Measurements from ENCODE around the gene SDF4. TPM values are rescaled to one million over a fixed set of nuclear protein-coding genes. Genes with fewer than 3 reads are reported as not detected.

SDF4 gene
- total RNA-seq, 4 donors from 2014 or later: 29.7 to 105 (median 50.3) TPM

DNA sequence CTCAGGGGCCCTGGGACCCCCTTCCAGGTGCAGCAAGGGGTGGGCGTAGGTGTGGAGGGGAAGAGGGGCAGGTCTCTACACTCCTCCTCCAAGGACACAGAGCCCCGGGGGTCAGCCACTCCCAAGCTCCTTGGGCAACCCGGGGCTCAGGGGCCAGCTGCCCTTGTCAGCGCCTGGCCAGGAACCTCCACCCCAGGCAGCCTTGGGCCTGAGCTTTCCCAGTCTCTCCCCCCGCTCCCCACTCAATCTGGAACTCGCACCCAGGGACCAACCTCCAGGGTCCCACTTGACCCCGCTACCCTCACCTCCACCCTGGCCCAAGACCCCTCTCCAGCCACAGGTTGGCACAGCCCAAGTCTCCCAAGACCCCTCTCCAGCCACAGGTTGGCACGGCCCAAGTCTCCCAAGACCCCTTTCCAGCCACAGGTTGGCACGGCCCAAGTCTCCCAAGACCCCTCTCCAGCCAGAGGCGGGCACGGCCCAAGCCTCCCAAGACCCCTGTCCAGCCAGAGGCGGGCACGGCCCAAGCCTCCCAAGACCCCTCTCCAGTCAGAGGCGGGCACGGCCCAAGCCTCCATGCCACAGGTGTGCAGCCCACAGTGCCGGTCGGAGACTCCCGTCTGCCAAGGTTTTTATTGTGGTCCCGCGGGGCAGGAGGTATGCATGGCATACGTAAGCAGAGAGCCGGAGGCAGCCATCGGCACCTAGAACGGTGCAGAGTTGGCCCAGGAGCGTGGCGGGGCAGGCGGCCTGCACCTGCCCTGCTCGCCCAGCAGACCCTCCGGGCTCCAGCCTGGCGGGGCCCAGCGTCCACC, 20.9 kb downstream of the SDF4 start:
- intact Hi-C loops (cut with DNase I; ENCODE audit: low total_unique reads): no loop called here
- no peak for DNase-seq
- Histone ChIP-seq H3K27me3 (peaks cover 0 to 4% of the 10 kb centered on the region in 2 donors), H3K9me3 (no peaks in the 10 kb centered on the region), H3K4me3 (no peak overlapping the region), H3K36me3 (no peaks in the 10 kb centered on the region), H3K27ac (no peak overlapping the region), H3K4me1 (peaks cover 0 to 19% of the 10 kb centered on the region in 2 donors)
- TF ChIP-seq, protein P1, sequence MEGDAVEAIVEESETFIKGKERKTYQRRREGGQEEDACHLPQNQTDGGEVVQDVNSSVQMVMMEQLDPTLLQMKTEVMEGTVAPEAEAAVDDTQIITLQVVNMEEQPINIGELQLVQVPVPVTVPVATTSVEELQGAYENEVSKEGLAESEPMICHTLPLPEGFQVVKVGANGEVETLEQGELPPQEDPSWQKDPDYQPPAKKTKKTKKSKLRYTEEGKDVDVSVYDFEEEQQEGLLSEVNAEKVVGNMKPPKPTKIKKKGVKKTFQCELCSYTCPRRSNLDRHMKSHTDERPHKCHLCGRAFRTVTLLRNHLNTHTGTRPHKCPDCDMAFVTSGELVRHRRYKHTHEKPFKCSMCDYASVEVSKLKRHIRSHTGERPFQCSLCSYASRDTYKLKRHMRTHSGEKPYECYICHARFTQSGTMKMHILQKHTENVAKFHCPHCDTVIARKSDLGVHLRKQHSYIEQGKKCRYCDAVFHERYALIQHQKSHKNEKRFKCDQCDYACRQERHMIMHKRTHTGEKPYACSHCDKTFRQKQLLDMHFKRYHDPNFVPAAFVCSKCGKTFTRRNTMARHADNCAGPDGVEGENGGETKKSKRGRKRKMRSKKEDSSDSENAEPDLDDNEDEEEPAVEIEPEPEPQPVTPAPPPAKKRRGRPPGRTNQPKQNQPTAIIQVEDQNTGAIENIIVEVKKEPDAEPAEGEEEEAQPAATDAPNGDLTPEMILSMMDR (IDR thresholded peaks at IDR 0.05): no peak
- no peak for TF ChIP-seq POLR2A (IDR thresholded peaks at IDR 0.05)

- TF ChIP-seq, protein P1 (IDR thresholded peaks at IDR 0.05): no peak
- no peak for TF ChIP-seq POLR2A (IDR thresholded peaks at IDR 0.05)
- DNase-seq: no peak
- Histone ChIP-seq H3K4me1 (peaks cover 0 to 19% of the 10 kb centered on the region in 2 donors), H3K9me3 (no peaks in the 10 kb centered on the region), H3K27ac (no peak overlapping the region), H3K27me3 (peaks cover 0 to 4% of the 10 kb centered on the region in 2 donors), H3K4me3 (no peak overlapping the region), H3K36me3 (no peaks in the 10 kb centered on the region)
- intact Hi-C loops (cut with DNase I; ENCODE audit: low total_unique reads): no loop called here
Observed at GRCh38 chr1:1208713-1209433, 22.9 kb downstream of the SDF4 start.

DNA sequence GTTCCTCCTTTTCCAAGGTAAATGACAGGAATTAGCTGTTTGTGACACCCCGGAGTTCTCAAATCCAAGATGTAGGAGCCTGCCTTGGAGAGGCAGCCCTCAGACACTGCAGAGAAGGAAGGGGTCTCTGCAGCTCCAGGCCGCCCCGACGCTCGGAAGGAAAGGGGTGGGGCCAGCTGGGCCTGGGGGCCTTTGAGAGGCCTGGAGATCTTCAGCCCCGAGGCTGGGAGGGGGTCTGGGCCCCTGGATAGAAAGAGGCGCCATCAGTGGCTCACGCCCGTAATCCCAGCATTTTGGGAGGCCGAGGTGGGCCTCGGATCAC, 24.3 kb downstream of the SDF4 start:
- TF ChIP-seq, protein P1 (IDR thresholded peaks at IDR 0.05): no peak
- no peak for TF ChIP-seq POLR2A (IDR thresholded peaks at IDR 0.05)
- Histone ChIP-seq H3K27ac (no peak overlapping the region), H3K4me3 (no peak overlapping the region), H3K36me3 (no peaks in the 10 kb centered on the region), H3K9me3 (no peaks in the 10 kb centered on the region), H3K4me1 (peaks cover 0 to 13% of the 10 kb centered on the region in 2 donors), H3K27me3 (peaks cover 0 to 4% of the 10 kb centered on the region in 2 donors)
- no peak for DNase-seq
- intact Hi-C loops (cut with DNase I; ENCODE audit: low total_unique reads): no loop called here

DNA sequence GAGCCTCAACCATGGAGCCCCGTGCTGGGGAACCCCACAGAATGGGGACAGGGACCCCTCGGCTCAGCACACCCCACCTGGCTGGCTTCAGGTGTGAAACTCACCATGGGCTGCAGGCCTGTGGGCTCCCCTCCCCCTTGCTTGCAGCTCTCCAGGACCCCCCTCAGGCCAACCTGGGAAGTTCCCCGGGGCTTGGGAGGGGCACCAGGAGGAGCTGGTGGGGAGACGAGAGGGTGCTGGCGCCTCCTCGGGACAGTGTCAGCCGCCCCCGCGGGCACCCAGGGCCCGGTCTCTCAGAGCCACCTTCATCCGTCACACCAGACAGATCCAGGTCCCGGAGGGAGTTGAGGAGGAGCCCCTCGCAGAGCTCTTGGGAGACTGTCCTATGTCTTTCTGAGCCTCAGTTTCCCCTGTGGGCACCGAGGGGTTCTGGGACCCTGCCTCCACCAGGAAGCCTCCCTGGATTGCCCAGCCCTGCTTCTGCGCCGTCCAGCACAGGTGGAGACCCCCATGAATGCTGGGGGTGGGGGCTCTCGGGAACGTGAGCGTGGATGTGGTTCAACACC, 24.8 kb downstream of the SDF4 start:
- Histone ChIP-seq H3K4me1 (peaks cover 0 to 13% of the 10 kb centered on the region in 2 donors), H3K27ac (no peak overlapping the region), H3K27me3 (peaks cover 0 to 4% of the 10 kb centered on the region in 2 donors), H3K4me3 (no peak overlapping the region), H3K36me3 (no peaks in the 10 kb centered on the region), H3K9me3 (no peaks in the 10 kb centered on the region)
- intact Hi-C loops (cut with DNase I; ENCODE audit: low total_unique reads): no loop called here
- TF ChIP-seq, protein P1 (IDR thresholded peaks at IDR 0.05): no peak
- no peak for TF ChIP-seq POLR2A (IDR thresholded peaks at IDR 0.05)
- DNase-seq: no peak
